Activated CD4-positive, alpha-beta T cell treated with anti-CD3 and anti-CD28 coated beads for 48 hours (primary cell): Measurements from ENCODE around the gene SH3PXD2B.
"Not testable (repeated sequence)": the region's sequence is repeated elsewhere in the genome, so short reads cannot be mapped to it uniquely, and the experiment has no call there.

Source experiments
- DNase-seq: peaks from one replicate; pipeline ENCODE4 v3.0.0-alpha.2; 2020

SH3PXD2B gene

DNA sequence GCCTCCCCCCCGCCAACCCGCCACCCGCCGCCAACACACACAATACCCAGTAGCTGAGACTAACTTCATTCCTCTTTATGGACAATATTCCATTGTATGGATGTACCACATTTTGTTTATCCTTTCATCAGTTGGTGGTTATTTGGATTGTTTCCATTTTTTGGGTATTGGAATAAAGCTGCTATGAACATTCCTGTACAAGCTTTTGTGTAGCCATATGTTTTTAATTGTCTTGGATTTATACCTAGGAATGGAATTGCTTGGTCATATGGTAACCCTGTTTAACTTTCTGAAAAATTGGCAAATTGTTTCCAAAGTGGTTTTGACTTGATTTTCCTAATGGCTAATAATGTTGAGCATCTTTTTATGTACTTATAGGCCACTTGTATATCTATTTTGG is 165.9 kb downstream of the SH3PXD2B start:
- no peak for DNase-seq

DNA sequence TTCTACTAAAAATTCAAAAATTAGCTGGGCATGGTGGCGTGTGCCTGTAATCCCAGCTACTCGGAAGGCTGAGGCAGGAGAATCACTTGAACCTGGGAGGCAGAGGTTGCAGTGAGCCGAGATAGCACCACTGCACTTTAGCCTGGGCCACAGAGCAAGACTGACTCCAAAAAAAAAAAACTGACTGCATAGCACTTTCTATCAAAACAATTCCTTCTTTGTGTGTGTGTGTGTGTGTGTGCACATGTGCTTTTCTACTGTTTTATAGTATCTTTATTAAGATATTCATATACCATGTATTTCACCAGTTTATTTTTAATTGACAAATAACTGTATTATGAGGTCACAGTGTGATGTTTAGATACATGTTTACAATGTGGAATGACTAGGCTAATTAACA is 167.2 kb downstream of the SH3PXD2B start:
- DNase-seq, result not testable (repeated sequence)

DNA sequence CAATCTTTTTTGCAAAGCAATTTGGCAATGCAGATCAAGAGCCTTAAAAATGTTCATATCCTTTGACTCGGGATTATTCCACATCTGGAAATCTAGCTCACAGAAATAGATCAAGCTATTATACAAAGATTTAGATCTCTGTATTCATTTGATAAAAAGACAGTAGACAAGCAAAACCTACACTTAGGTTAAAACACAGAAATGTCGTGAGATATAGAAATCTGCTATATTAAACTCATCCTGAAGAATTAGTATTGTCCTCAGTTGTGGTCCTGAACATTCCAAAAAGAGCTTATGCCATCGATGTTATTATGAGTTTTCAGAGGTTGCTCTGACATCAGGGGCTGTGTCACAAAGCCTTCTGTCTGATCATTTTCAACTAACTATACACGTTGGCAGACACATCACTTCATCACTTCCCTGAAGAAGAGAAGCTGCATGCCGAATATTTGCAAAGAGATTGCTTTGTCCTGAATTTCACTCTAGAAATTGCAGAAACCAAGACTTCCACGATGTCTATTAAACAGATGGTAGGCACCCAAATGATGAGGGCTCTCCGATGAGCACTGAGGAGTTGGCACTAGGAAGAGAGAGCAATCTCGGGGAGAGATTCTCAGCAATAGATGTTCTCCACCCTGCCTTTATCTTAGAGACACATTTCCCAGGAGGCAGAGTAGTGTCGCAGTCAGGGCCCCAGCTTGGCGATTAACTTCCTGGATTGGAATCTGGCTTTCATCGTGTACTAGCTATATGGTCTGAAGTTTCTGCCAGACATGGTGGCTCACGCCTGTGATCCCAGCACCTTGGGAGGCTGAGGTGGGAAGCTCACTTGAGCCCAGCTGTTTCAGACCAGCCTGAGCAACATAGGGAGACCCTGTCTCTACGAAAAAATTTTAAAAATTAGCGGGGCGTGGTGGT is 168.8 kb downstream of the SH3PXD2B start:
- no peak for DNase-seq

DNA sequence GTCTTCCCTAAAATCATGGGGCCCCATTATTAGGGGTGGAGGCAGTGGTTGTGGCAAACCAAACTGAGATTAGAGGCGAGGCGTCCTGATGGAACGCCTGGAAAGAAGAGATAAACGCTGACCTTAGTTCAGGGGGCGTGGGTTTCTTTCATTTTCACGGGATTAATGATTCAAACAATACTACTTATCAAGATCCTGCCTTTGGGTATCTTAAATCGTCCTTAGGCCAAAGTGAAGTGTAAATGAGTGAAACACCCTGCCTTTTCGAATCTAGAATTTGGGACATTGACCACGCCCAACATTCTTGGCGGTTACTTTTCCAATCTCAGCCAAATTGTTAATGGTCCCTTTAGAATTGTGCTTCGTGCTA is 169.7 kb downstream of the SH3PXD2B start:
- no peak for DNase-seq

DNA sequence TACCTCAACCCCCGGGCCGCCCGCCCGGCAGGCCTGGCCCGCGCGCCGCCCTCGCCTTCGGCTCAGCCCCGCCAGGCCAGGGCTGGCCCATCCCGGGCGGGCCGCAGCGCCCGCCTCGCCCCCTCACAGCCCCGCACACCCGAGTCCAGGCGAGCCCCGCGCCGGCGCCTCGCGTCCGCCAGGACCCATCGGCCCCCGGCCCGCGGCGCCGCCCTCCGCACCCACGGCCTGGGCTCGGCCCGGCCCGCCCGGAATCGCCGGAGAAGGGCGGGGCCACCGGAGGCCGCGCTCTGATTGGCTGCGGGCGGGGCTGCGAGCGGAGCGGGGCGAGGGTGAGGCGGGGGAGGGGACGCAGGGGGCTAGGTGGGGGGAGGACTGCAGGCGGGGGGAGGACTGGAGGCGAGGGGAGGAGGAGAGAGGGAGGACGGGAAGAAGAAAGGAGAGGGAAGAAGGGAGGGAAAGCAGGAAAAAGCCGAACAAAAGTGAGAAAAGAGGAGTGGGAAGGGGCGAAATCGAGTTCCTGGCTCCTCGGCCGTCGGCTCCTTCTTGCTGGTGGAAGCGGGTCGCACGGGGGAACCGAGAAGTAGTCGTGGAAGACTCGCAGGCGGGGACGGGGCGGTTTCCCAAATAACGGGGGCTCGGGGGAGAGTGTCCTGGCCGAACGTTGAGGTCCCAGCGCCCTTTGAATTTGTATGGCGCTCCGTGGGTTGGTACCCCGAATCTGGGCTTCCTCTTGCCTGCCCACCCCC is 170.3 kb downstream of the SH3PXD2B start:
- DNase-seq, result peak; percentile 83

DNA sequence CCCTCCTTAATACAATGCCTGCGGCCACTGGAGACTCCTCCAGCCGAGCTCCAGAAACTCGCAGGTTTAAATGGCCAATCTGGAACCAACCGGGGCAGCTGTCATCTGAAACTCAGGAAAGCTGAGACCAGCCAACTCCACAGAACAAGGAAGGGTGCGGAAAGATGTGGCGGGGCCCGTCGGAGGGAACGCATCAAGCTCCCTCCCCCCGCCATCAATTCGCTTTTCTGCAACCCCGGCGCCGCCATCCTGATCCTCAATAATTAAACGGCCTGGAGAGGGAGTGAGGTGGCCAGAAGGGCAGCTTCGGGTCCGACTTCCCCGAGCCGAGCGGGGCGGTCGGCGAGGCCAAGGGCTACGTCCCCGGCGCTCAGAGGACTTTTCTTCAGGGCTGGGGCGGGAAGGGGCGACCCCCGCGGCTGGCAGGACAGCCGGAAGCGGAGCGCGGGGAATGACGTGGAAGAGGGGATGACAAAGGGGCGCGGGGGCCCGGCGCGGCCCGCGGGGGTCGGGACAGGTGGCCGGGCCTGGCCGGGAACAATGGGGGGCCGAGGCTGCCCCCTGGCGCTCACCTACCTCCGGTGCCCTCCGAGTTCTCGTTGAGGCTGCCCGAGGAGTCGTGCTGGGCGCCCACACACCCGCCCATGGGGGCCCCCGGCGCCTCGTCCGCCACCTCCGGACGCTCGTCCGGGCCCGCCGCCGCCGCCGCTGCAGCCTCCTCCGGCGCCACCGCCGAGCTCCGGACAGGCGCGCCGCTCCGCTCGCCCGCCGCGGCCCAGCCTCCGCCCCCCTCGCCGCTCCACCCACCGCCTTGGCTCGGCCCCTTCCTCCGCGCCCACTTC is 171.1 kb downstream of the SH3PXD2B start, which contains the start of gene UBTD2:
Gene UBTD2, minus strand, starts transcription at position 745 of the 842 bp plus-strand sequence. Its CDS starts 99 bp downstream, at position 646.
- DNase-seq, result peak; percentile 79

DNA sequence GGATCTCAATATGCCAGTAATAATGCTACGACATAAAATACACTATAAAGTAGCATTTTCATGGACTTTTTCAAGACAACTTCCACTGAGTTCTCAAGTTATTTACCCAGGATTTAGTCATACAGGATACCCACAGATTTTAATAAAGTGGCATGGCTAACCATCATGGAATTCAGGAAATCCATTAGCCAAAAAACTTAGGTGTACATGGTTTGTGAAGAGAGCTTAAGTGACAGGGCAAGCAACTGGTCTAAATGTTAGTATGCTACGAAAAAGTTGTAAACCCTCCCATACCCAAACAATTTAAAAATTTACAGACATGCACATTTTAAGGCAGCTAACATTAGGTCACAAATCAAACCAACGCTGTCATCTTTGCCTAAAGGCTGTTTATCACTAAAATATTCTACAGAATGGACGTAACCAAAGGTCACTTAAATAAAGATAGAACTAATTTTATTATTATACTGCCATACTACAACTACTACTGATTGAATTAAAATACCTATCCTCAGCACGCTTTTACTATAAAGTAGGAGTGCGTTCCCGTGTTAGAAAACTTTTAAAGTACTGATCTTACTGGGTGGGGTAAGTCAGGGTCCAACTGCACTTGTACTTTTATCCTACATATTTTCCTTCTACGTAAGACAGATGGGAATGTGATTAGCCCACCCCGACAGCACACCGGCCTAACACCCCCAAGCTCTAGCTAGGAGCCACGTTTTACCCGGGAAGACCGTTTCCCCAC is 171.9 kb downstream of the SH3PXD2B start:
- no peak for DNase-seq

DNA sequence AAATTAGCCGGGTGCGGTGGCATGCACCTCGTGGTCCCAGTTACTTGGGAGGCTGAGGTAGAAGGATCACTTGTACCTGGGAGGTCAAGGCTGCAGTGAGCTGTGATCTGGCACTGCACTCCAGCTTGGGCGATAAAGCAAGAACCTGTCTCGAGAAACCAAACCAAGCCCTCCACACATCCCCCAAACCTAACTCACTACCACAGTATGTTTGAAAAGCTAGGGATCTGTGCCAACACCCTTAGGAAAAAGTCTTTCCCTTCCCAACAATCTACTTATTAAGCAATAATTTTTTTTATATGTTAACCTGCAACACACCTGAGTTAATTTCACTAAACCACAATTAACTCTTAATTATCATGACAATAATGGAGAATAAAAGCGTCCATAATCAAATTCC is 173.0 kb downstream of the SH3PXD2B start:
- DNase-seq, result no peak

DNA sequence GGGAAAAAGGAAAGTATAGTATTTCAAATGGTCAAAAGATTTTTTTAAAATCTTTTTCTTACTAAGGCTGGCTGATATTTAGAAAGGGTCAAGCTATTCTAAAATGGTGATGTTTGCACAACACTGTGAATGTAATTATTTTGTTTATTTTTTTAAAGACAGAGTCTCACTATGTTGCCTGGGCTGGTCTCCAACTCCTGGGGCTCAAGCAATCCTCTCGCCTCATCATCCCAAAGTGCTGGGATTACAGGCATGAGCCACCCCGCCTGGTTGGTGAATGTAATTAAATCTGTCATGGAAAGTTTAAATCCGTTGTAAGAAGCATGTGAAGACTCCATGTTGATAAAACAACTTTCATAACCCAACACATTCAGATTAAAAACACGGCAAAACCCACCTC is 173.4 kb downstream of the SH3PXD2B start:
- DNase-seq, result no peak

DNA sequence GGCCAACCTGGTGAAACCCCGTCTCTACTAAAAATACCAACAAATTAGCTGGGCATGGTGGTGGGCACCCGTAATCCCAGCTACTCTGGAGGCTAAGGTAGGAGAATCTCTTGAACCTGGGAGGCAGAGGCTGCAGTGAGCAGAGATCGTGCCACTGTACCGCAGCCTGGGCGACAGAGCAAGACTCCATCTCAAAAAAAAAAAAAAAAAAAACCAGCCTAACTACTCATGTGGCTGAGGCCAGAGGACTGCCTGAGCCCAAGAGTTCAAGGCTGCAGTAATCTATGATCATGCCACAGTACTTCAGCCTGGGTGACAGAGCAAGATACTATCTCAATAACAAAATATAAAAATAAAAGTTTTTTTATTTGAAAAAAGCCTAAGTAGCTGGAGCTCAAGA is 174.0 kb downstream of the SH3PXD2B start:
- no peak for DNase-seq

DNA sequence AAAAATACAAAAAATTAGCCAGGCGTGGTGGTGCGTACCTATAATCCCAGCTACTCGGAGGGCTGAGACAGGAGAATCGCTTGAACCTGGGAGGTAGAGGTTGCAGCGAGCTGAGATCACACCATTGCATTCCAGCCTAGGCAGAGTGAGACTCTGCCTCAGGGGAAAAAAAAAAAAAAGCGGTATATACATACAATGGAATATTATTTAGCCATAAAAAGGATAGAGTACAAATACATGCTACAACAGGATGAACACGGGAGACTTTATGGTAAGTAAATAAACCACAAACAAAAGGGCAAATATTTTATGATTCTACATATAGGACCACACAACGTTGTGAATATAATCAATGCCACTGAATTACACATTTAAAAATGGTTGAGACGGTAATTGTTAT is 176.0 kb downstream of the SH3PXD2B start:
- no peak for DNase-seq

DNA sequence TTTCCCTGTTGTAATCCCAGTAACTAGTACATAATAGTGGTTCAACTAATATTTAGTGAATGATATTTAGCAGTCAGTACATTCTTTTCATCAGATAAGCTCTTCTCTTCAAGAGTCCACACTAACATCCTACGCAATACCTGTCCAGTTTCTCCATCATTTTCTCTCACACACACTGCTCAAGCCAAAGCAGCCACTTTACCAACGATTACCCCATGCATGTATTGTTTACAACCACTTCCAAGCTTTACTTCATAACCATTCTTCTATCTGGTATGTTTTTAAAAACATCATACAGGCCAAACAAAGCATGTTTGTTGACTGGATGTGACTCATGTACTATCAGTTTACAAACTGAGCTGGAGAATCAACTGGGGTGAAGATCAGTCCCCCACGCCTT is 178.1 kb downstream of the SH3PXD2B start:
- no peak for DNase-seq
